Bronchial epithelial cell (primary cell): ENCODE measurements around the gene CABYR. TPM values are rescaled to one million over a fixed set of nuclear protein-coding genes. Genes with fewer than 3 reads are reported as not detected.

Experiments
- DNase-seq: peaks from one replicate; pipeline ENCODE4 v3.0.0-alpha.2; 2010; ENCODE audit warnings: low read depth
- FAIRE-seq: peaks from 2 replicates; lab custom pipeline; 2011; peaks lifted over from hg19 to GRCh38; lab: Jason Lieb, UNC
- H3K27me3 ChIP-seq: 2 replicates; pipeline ENCODE4 v1.5.1; 2011; ENCODE audit warnings: low read length; ENCODE audit not compliant: control insufficient read depth, insufficient read depth
- H3K36me3 ChIP-seq: 2 replicates; pipeline ENCODE4 v1.5.1; 2011; ENCODE audit warnings: low read length; ENCODE audit not compliant: control insufficient read depth, insufficient read depth
- H3K4me3 ChIP-seq: 2 replicates; pipeline ENCODE4 v1.5.1; 2011; ENCODE audit warnings: mild to moderate bottlenecking, low read depth, low read length, control low read depth
- CTCF ChIP-seq: IDR thresholded peaks from 2 replicates; pipeline ENCODE4 v1.5.1; 2011; ENCODE audit warnings: mild to moderate bottlenecking, moderate library complexity, low read length, control low read depth, inconsistent platforms; ENCODE audit not compliant: insufficient read depth, severe bottlenecking
- total RNA-seq: library from RNA; depleted of rRNA; stranded (reverse); fragments of >200 nt; gene quantifications from 2 replicates; pipeline ENCODE4 v1.2.1, GENCODE V29; 2014

Gene CABYR
- total RNA-seq, 1 donor from 2014 or later, result 0.79 TPM

DNA sequence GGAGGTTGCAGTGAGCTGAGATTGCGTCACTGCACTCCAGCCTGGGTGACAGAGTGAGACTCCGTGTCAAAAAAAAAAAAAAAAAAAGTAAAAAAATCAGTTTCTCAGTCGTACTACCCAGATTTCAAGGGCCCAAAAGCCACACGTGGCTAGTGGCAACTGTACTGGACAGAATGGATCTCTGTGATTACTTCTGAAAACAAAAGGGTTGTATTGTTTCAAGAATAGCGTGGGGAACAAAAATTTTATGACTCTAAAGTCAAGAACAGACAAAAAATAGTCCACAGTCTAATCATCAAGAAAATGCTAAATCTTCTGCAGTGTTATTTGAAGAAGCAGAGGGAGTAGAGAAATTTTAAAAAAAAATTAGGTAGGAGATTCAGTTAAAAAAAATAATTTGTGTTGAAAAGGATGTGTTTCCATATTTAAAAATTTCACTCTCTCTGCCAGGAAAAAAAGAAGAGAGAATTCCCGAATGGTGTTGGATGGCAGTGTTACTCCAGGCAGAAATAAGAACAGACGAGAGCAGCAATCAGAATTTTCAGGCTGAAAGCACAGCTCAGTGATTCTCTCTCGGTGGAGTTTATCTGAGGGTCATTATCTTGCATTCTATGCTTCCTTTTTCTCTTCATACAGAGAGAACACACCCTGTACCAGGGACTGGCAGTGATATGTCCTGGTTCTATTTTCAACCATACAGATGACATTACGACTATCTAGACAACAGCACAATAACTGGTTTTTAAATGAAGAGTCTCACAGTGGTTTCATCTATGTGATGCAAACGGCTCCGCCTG is 61.8 kb downstream of the CABYR start:
- Histone ChIP-seq H3K27me3 (no peaks in the 10 kb centered on the region), H3K36me3 (no peaks in the 10 kb centered on the region), H3K4me3 (no peak overlapping the region)
- DNase-seq, result no peak
- TF ChIP-seq CTCF, result no peak
- no peak for FAIRE-seq

GRCh38 chr18:24201699-24202687 is 63.1 kb downstream of the CABYR start:
- Histone ChIP-seq H3K27me3 (no peaks in the 10 kb centered on the region), H3K36me3 (no peaks in the 10 kb centered on the region), H3K4me3 (no peak overlapping the region)
- DNase-seq (no peak), FAIRE-seq (no peak)
- no peak for TF ChIP-seq CTCF

- no peak for TF ChIP-seq CTCF
- Histone ChIP-seq H3K36me3 (no peaks in the 10 kb centered on the region), H3K27me3 (no peaks in the 10 kb centered on the region), H3K4me3 (no peak overlapping the region)
- no peak for DNase-seq
- FAIRE-seq, result no peak
Observed at GRCh38 chr18:24204904-24205303, 66.0 kb downstream of the CABYR start.

DNA sequence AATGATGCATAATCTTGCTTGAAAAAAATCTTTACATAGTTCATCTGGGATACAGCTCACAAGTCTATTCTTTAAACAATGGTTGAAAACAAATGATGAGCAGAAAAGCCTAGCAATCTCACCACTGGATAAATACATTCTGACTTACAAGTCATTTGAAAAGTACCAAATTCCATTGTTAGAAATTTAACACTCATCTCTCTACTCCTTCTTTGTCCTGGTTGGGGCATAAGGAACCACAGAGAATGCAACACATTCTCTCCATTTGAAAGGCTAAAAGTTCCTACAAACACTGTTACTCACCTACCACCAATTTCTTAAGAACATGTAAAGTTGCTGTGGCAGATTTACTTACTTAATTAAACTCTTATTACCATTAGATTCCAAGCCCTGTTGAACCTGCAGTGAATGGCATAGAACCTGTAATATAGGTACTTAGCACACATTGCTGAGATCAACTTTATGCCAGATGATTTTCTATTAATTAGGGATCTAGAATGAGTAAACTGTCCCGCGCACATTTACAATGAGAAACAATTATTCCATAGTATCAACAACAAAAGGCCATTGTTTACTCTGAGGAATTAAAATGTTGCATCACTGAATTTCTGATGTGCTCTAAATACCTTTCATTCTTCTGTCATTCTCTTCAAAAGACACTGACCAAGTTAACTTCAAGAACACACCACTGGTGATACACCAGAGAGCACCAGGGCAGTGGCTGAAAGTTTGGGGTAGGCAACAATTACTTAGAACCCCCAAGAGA is 69.6 kb downstream of the CABYR start:
- FAIRE-seq (no peak), DNase-seq (peak; percentile 27)

More for the DNA sequence above, 69.6 kb downstream of the CABYR start:
- no peak for TF ChIP-seq CTCF
- Histone ChIP-seq H3K4me3 (no peak overlapping the region), H3K27me3 (no peaks in the 10 kb centered on the region), H3K36me3 (no peaks in the 10 kb centered on the region)
